Astrocyte of the cerebellum (primary cell): ENCODE data around the gene POU5F1.

ENCODE experiments used
- DNase-seq: peaks from one replicate; pipeline ENCODE4 v3.0.0-alpha.2; 2011; ENCODE audit warnings: low read depth
- H3K4me3 ChIP-seq: 2 replicates; pipeline ENCODE4 v1.5.1; 2011; ENCODE audit warnings: mild to moderate bottlenecking, low read depth, low read length, moderate library complexity
- in situ Hi-C: cut with HindIII; loops from 2 replicates; pipeline ENCODE4 v1.10.0; 2017; ENCODE audit warnings: low sequenced_read_pairs
- TF ChIP-seq, protein P1 (sequence below): IDR thresholded peaks from 2 replicates; pipeline ENCODE4 v1.5.1; 2012; ENCODE audit warnings: low read length, low read depth, moderate library complexity, mild to moderate bottlenecking; ENCODE audit errors: missing control alignments

Gene POU5F1

DNA sequence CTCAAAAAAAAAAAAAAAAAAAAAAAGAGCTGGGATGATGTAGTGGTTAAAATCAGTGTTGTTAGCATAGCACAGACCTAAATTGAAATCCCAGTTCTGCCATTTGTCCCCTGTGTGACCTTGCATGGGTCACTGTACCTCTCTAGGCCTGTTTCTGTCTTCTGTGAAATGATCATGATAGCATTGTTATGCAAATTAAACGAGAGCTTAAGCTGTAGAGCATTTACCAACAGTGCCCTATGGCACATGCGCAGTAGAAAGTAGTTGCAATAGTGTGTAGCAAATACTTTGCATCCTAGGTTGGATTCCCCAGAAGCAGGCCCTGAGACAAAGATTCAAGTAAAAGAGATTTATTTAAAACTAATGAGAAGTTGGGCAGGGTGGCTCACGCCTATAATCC lies 38.9 kb downstream of the POU5F1 start:
- in situ Hi-C loops = no loop called here
- no peak for DNase-seq
- no peak overlapping the region for H3K4me3 ChIP-seq
- TF ChIP-seq, protein P1, sequence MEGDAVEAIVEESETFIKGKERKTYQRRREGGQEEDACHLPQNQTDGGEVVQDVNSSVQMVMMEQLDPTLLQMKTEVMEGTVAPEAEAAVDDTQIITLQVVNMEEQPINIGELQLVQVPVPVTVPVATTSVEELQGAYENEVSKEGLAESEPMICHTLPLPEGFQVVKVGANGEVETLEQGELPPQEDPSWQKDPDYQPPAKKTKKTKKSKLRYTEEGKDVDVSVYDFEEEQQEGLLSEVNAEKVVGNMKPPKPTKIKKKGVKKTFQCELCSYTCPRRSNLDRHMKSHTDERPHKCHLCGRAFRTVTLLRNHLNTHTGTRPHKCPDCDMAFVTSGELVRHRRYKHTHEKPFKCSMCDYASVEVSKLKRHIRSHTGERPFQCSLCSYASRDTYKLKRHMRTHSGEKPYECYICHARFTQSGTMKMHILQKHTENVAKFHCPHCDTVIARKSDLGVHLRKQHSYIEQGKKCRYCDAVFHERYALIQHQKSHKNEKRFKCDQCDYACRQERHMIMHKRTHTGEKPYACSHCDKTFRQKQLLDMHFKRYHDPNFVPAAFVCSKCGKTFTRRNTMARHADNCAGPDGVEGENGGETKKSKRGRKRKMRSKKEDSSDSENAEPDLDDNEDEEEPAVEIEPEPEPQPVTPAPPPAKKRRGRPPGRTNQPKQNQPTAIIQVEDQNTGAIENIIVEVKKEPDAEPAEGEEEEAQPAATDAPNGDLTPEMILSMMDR = no peak

DNA sequence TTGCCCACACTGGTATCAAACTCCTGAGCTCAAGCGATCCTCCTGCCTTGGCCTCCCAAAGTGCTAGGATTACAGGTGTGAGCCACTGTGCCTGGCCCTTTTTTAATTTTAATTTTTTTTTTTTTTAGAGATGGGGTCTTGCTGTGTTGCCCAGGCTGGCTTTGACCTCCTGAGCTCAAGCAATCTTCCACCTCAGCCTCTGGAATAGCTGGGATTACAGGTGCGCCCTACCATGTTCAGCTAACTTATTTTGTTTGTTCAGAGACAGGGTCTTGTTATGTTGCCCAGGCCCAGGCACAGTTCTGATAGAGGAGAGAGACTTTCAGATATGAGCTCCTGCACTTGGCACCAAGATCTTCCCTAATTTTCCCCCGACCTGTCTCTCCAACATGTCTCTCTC lies 39.7 kb downstream of the POU5F1 start:
- in situ Hi-C loops = no loop called here
- no peak overlapping the region for H3K4me3 ChIP-seq
- DNase-seq = no peak
- TF ChIP-seq, protein P1 = no peak

DNA sequence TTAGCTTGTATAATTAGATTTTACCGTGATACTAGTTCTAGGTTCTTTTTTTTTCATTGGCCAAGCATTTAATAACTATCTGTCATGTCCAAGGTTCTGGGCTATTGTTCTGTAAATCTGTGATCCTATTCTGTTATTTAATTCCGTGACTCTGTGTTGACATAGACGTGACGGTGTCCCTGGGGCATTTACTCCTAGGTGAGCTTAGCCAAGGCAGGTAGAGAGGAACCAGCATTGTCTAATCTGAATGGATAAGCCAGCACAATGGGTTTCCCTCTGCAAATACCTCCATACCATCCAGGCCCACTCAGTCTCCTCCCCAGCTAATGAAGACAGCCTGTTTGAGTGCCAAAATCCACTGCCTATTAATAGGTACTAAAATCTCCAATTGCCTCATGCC lies 41.4 kb downstream of the POU5F1 start:
- no peak overlapping the region for H3K4me3 ChIP-seq
- TF ChIP-seq, protein P1 = no peak
- DNase-seq = no peak
- in situ Hi-C loops = no loop called here

- in situ Hi-C loops = no loop called here
- no peak for DNase-seq
- no peak overlapping the region for H3K4me3 ChIP-seq
- TF ChIP-seq, protein P1 = peak; percentile 92
These were observed 42.3 kb downstream of the POU5F1 start for GRCh38 chr6:31128093-31128676.

DNA sequence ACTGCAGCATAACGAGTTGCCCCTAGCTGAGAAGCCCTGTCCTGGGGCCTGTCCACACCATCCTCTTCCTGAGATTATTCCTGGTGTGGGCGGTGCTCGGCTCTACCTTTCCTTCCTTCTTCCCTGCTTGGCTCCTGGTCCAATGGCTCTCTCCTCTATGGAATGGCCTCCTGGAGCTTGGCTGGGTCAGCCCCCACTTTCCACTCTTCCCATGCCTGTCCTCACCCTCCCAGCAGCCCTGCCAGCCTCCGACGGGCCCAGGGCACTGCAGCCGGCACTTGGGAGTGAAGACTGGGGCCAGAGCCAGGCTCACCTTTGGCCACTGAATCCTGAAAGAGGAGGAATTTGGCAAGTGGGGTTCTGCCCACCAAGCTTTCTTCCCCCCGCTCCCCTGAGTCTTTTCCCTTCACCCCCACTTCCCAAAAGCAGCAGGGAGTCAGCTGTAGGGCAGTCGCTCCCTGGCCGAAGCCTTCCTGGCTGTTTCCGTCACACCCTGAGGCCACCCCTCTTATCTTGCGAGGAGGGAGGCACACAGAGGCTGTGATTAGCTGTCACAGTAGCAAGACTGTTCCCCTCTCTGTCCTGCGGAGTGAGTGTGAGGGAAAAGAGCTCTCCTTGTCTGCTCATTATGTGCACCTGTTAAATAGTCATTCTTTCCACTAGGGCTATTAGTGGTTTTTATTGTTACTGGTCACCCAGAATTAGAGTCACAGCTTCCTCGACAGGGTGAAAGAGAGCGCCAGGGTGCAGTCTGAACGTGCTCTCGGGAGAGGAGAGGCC lies 43.9 kb downstream of the POU5F1 start:
- TF ChIP-seq, protein P1 = no peak
- H3K4me3 ChIP-seq = no peak overlapping the region
- no peak for DNase-seq
- in situ Hi-C loops = no loop called here

DNA sequence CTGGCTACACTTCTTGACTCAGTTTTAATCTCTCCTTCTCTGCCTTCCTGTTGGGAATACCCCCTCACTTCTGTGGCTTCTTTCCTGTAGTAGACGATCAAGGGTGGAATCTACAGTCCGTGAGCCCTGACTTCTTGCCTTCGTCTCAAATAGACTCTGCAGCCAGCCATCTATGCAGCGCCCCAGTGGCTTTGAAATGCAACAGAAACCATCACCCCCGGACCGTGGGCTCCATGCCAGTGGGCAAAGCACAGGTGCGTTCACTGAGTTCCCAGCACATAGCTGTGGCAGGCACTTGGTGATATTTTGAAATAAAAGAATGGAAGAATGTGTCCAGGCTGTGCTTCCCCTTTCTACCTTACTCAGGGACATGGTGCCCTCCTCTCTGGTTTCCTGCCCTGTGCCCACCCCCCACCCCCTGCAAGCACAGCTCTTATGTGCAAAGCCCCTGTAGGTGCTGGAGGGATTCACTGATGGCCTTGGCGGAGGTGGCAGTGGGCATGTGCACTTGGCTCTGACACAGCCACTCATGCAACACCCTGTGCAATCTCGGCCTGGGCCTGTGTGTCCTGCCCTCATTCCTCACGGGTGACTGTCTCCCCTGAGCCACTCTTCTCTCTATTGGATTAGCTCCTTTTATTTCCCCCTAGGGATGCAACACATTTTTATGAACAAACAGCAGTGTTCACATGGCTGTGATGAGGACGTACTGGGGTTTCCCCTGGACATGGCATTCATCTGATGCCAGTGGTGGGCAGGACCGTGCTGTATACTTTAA lies 44.7 kb downstream of the POU5F1 start:
- DNase-seq = no peak
- TF ChIP-seq, protein P1 = no peak
- in situ Hi-C loops = no loop called here
- no peak overlapping the region for H3K4me3 ChIP-seq
